NCI-H2081 treated with DMSO at 0.1 percent for 48 hours (cell line): ENCODE measurements around the gene EFTUD2.

ENCODE experiments used
- DNase-seq: peaks from one replicate; lab custom pipeline; 2025; lab: John Stamatoyannopoulos, UW

The EFTUD2 gene

DNA sequence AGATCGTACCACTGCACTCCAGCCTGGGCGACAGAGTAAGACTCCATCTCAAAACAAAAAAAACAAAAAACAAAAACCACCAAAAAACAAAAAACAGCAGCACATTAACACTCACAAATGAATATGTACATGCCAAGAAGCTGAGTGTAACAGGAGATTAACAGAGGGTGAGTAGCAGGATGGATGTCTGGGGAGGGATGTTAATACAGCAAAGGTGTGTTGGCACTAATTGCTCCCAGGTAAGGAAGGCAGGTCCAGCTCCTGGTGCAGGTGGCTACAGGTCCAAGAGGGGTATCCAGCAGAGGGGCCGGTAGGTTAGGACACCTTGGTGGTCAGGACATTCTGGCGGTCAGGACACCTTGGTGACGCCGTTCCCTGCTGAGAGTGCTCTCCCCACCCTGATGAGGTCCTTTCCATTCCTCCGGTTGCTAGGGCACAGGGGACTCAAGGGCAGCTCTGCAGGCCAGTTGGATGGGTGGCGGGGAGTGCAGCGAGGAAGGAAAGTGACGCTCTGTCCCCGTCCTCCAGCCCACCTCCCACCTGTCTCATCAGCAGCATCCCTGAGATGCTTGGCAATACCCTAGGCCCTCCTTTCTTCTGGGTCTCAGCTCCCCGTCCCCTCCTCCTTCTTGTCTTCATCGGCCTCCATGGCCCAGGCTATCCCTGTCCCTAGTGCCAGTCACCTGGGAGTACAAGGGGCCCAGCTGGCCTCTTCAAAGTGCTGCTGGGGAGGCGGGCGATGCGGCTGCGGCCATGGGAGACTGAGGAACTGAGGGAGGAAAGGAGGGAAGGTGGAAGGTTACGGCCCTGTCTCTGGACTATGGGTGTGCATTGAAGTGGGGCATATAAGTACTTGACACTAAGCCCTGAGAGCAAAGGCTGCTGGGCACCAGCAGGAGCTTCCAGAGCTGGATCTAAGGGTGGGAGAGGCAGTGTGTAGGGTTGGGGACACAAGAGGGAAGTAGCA is 26.8 kb upstream of the EFTUD2 start:
- DNase-seq = no peak

DNA sequence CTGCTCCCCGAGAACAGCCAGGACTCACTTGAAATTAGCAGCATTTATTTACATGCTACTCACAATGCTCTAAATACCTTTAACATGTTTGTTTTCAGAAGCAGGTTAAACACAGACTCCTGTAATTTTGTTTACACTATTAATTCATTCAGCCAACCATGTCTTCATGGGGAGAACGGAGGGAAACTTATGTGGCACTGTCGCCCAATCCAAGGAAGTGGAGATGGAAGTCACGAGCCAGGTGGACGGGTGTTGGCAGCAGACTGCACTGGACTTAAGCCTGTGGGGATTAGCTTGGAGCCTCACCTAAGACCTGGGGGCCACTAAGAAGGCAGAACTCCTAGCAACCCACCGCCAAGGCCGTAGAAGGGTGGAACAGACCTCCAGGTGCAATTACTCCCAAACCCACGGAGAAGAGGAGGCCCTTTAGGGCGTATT is 24.9 kb upstream of the EFTUD2 start:
- peak; percentile 6 for DNase-seq

DNA sequence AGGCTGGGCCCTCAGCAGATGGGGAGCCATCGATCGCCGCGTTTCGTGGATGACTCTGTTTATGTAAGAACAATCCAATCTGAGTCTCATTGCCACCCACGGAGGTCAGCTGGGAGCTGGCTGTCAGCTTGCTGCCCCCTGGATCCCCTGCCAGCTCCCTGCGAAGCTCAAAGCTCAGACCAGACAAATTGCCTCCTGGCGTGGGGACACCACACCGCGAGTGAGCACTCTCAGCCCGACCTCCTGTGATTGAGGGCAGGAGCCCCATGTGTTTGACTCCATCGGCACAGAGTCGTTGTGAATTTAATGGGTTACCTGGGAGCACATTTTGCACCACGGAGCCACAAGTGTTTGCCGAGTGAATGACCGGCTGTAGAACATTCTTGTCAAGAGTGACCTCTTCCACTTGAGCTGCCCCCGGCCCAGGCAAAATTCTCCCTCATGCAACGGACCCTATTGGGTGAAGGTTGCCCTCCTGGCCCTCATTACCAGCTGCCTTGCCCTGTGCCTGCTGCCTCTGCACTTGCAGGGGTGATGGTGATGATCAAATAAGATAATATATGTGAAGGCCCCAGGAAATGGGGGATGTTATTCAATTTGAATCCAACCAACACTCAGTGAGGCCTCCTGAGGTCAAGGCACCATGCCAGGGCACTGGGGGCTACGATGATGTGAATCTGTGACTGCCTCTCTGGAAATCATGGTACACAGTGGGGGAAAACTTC is 23.7 kb upstream of the EFTUD2 start:
- no peak for DNase-seq

DNA sequence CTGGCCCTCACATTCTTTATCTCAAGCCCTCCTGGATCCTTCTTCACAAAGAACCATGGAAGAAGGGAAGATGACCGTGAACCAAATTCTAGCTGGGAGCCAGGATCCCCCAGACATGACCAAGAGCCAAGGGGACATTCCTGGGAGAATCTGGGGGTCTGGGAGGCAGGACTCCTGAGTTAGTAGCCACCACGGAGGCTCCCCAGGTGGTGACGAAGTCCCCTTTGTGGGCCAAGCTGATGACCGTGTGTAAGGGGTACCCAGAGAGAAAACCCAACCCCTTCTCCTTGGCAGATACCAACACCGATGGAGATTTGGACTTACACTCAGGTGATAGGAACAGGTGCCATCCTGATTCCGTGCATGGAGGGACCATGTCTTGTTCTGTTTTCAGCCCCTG is 22.9 kb upstream of the EFTUD2 start:
- DNase-seq = no peak

DNA sequence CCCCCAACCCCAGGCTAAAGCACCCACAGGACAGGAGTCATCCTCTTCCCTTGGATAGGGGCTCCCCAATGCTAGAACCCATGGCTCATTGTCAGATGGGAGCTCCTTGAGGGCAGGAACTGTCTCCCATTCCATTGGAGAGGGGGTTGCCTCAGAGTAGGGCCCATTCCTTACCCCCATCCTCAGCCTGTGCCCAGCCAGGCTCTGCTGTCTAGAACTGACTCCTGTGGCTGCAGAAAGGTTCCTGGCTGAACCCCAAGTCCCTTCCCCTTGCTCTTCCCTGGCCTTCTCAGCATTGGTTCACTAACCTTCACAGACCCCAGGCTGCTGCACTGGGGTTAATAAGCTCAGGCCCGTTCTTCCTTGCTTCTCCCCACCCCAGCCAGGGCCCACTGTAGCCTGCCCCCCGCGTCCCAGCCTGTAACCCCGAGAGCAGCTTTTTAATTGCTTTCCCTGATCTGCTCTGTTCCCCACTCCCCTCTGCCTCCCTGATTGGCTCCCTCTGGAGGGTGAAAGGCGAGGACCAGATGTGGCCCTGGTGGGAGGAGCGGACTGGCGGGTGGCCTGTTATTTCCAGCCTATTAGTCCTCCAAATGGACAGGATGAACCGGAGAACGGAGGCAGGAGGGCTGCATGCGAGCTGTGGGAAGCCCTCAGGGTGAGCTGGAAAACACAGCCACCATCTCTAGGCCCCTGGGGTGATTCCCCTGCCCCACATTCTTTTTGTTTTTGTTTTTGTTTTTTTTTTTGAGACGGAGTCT is 22.1 kb upstream of the EFTUD2 start:
- no peak for DNase-seq

DNA sequence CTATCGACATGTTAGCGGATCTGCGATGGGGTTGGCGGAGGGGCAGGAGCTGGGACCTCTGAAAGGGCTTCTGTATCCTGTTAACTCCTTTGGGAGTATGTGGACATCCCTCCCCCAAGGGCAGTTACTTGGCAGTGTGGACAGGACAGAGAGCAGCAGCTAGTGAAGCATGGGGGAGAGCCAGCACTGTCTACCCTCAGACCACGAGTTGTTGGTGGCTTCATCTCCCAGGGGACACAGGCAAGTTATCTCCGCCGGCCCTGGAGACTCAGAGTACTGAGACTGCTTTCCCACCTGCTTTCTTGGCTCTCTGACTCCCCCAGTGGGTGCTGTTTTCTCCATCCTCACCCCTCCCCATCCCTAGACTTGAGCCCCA is 21.3 kb upstream of the EFTUD2 start:
- no peak for DNase-seq

GRCh38 chr17:44919885-44920564 is 20.8 kb upstream of the EFTUD2 start:
- DNase-seq = peak; percentile 30

GRCh38 chr17:44919411-44919810 is 20.2 kb upstream of the EFTUD2 start:
- no peak for DNase-seq

DNA sequence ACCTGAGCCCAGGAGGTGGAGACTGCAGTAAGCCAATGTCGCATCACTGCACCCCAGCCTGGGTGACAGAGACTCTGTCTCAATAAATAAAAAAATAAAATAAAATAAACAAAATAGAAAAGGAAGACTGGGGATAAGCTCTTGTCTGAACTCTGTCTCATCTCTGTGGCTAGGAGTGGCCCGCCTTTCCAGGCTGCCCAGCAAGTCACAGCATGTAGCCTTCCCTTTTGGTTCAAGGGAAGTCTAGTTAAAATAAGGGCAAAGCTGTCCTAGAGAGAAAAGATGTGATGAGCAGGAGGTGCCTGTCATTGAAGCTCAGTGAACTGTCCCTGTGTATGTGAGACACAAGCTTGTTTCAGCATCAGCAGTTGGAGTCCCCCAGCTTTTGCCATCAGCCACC is 18.8 kb upstream of the EFTUD2 start:
- DNase-seq = no peak

GRCh38 chr17:44917456-44917855 is 18.2 kb upstream of the EFTUD2 start:
- DNase-seq = no peak

DNA sequence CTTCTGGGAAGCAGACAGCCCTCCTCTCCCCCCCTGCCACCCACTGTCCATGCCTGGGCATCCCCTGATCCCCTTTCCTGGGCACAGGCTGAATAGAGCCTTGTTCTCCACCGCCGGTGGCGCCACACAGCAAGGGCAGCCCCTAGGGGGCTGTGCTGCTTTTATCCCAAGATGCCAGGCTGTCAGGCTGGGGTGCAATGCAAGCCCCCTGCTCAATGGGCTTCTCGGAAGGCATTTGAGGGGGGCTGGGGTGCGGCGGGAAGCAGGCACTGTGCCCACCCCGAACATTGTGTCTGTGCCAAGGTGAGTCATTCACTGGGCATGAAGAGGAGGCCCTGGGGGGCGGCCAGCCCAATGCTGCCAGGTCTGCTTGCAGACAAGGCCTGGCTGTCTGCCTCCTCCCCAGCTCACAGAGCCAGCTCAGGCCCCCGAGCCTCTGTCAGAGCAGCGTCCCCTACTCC is 17.6 kb upstream of the EFTUD2 start:
- no peak for DNase-seq

DNA sequence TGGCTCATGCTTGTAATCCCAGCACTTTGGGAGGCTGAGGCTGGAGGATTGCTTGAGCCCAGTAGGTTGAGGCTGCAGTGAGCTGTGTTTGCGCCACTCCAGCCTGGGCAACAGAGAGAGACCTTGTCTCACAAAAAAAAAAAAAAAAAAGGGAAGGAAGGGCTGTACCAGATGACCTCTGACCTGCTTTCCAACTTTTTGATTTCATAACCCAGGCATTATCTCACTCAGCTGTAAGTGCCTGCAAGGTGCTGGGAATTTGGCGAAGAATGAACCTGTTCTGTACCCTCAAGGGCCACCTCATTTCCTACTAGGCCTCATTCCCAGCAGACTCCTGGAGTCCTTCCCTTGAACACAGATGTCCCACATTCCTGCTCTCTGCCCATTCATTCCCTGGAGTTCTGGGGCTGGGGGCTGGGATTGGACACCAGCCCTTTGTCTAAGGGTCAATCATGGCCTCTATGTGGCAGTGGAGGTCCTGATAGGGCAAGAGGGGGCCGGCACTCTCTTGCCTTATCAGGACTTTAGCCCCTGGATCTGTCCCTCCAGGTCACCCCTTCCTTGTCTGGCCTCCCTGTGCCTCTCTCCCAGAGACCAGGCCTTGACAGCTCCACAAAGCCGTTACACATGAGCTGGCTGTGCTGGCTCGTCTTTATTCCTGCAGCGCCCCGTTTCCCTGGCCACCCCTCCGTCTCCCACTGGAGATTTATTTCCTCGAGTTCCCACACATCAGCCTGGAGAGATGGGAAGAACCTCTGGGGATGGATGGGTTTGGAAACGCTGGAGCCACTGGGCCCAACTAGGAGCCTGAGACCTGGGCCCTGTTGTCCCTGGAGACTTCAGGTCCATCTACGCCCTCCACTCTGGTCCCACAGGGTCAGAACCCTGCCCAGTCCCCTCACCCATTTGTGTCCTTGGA is 16.9 kb upstream of the EFTUD2 start:
- DNase-seq = no peak

DNA sequence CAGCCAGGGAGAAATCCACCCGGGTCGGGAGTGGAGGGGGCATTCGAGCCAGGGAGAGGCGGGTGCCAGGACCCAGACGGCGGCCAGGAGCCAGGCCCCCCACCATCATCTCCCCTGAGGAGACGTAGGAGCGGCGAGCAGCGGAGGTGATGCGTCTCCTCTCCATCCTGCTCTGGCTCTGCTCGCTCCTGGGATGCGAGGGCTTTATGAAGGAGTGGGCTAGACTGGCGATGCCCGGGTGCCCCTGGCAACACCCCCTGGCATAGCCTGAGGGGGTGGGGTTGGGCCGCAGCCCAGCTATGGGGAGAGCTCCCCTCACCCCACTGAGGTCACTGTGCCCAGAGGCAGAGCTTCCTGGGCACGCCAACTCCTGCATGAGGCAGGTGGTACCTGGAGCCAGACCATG is 16.1 kb upstream of the EFTUD2 start, which contains the start of gene GFAP:
Gene GFAP, minus strand, starts transcription at position 180 of the 406 bp plus-strand sequence. Its CDS starts 14 bp downstream, at position 166.
- DNase-seq = no peak

- DNase-seq = no peak
Observed at GRCh38 chr17:44914698-44915271, 15.5 kb upstream of the EFTUD2 start.

DNA sequence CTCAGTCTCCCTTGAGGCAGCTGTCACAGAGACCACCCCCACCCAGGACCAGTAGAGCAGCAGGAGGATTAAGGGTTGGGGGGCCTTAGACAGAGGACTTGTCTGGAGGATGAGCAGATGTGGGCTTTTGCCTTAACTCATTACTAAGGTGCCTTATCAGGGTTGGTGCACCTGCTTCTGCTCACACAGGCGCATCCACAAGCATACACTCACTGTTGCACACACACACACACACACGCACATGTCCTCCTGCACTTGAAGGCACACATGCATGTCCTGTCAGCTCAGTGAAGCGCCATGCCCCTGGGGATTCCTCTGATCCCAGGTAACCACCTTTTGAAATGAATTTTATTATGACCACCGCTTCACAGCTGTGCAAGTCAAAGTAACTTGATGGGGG is 14.9 kb upstream of the EFTUD2 start:
- DNase-seq = no peak

DNA sequence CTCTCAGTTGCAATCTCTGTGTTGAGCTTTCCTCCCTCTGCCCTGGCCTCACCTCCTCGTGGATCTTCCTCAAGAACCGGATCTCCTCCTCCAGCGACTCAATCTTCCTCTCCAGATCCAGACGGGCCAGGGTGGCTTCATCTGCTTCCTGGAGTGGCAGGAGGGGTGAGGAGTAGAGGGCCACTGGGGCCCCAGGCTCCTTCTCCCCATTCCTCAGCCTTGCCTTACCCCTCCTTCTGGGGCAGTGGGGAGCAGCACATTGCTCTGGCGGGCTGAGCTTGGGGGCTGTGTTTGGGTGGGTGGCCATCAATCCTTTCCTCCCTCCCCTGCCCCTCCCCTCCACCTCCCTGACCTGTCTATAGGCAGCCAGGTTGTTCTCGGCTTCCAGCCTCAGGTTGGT is 14.4 kb upstream of the EFTUD2 start:
- no peak for DNase-seq

DNA sequence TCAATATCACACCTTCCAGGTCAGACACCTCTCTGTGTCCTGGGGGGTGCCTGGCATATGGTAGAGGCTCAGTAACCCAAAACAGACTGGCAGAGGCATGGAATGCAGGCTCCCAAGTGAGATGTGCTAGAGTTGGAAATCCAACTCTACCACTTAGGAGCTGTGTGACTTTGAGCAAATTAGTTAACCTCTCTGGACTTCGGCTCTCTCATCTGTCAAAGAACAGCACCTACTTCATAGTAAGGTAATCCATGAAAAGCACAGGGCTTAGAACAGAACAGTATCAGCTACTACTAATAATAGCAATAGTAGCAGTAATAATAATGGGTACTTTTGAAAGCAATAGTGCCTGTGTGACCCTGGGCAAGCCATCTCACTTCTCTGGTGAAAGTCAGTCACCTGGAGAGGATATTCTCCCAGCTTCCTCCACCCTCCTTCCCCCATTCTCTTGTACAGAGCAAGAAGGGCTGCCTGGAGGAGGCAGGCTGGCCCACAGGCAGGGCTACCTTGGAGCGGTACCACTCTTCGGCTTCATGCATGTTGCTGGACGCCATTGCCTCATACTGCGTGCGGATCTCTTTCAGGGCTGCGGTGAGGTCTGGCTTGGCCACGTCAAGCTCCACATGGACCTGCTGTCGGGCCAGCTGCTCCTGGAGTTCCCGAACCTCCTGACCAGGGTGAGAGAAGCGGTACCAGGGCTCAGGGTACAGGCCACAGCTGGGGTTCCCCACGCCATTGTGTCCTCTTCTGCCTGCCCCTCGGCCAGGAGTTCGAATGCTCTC is 13.7 kb upstream of the EFTUD2 start:
- DNase-seq = no peak

DNA sequence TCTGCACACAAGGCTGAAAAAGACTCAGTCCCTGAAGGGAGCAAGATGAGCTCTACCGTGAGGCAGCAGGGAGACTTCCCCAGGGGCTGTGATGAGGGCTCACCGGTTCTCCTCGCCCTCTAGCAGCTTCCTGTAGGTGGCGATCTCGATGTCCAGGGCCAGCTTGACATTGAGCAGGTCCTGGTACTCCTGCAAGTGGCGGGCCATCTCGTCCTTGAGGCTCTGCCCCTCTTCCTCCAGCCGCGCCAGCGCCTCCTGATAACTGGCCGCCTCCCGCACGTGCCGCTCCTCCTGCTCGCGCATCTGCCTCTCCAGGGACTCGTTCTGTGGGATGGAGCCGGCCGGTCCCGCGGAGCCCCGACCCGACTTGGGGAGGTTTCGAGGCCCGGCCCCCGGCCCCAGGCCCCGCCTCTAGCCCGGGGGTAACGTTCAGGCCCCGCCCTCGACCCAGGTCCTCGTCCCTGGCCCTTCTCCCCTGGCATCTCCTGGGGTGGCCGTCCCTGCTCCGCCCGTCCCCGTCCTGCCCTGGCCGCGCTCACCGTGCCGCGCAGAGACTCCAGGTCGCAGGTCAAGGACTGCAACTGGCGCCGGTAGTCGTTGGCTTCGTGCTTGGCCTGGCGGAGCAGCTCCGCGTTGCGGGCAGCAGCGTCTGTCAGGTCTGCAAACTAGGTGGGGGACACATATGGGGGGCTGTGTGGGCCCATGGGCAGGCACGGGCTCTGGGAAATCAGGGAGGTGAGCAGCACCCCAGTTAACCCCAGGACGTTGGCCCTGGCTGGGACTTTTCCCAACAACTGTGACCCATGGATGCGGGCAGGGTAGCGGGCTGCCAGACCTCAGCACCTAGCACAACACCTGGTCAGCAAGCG is 12.1 kb upstream of the EFTUD2 start:
- no peak for DNase-seq
